K562 (cell line): ENCODE results near the gene ISOC1.

Source experiments
- MTA1 ChIP-seq: fragments of 450-650 bp; IDR thresholded peaks from 2 replicates; pipeline ENCODE4 v1.6.1; 2017; ENCODE audit warnings: borderline replicate concordance
- ZNF589 ChIP-seq: fragments of 200-800 bp; sonication (Bioruptor generic); IDR thresholded peaks from 2 replicates; pipeline ENCODE4 v1.6.1; 2016; ENCODE audit warnings: low read depth, missing genetic modification characterization, missing compliant biosample characterization
- TF ChIP-seq, protein P1 (sequence below): fragments of 250-450 bp; sonication (Bioruptor Pico); IDR thresholded peaks from 2 replicates; pipeline ENCODE4 v1.6.1; 2021; ENCODE audit warnings: mild to moderate bottlenecking
- TF ChIP-seq, protein P2 (sequence below), 3 experiments: IDR thresholded peaks in 2 of 3; conservative IDR thresholded peaks in 1 of 3; 2 replicates each; pipeline ENCODE4 v1.5.1; 2011 to 2012; ENCODE audit warnings: low read length in 3 of 3, mild to moderate bottlenecking in 3 of 3, control low read depth in 2 of 3, improper control_type of control experiment in 1 of 3, inconsistent platforms in 1 of 3, low read depth in 1 of 3, mixed read lengths in 1 of 3, moderate library complexity in 1 of 3; ENCODE audit not compliant: insufficient read depth in 2 of 3

GRCh38 chr5:129048509-129048908 is 46.0 kb upstream of the ISOC1 start:
- no peak for TF ChIP-seq ZNF589 (CRISPR knock-in tag)
- TF ChIP-seq, protein P1, sequence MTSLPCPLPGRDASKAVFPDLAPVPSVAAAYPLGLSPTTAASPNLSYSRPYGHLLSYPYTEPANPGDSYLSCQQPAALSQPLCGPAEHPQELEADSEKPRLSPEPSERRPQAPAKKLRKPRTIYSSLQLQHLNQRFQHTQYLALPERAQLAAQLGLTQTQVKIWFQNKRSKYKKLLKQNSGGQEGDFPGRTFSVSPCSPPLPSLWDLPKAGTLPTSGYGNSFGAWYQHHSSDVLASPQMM: no peak
- no peak for TF ChIP-seq MTA1
- TF ChIP-seq, protein P2, sequence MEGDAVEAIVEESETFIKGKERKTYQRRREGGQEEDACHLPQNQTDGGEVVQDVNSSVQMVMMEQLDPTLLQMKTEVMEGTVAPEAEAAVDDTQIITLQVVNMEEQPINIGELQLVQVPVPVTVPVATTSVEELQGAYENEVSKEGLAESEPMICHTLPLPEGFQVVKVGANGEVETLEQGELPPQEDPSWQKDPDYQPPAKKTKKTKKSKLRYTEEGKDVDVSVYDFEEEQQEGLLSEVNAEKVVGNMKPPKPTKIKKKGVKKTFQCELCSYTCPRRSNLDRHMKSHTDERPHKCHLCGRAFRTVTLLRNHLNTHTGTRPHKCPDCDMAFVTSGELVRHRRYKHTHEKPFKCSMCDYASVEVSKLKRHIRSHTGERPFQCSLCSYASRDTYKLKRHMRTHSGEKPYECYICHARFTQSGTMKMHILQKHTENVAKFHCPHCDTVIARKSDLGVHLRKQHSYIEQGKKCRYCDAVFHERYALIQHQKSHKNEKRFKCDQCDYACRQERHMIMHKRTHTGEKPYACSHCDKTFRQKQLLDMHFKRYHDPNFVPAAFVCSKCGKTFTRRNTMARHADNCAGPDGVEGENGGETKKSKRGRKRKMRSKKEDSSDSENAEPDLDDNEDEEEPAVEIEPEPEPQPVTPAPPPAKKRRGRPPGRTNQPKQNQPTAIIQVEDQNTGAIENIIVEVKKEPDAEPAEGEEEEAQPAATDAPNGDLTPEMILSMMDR (IDR thresholded peaks at IDR 0.05 in 2 of 3, conservative IDR thresholded peaks at IDR 0.05 in 1 of 3; ENCODE audit: insufficient read depth in 2 of 3, low read depth in 1 of 3, low read length in 3 of 3): no peak
